ENCODE results near the gene MYBPC3.

DNA sequence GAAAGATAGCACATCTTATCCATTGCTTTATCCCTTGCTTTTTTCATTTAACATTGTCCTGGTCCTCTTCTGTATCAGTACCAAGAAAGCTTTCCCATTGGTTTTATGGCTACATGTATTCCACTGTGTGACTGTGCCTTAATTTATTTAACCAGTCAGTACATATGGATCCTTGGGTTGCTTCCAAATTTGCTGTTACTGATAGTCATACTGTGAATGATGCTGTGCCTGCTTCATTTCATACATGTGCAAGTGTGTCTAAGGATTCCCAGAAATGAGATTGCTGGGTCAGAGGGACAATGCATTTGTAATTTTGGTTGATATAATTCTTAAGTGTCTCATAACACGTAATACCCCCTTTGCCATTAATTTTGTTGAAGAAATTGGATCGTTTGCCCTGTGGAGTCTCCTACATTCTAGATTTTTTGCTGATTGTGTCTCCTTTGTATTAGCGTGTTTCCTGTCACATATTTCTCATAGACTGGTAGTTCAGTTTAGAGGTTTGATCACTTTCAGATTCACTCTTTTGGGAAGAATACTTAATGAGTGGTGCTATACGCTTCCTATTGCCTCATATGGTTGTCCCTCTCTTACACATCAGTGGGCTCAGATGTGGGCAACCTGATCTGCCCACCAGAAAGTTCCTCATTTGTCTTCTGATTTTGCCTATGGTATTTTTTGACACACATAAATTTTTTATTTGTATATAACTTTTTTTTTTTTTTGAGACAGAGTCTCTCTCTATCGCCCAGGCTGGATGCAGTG lies 35.3 kb downstream of the MYBPC3 start:
- TF ChIP-seq, protein P1, sequence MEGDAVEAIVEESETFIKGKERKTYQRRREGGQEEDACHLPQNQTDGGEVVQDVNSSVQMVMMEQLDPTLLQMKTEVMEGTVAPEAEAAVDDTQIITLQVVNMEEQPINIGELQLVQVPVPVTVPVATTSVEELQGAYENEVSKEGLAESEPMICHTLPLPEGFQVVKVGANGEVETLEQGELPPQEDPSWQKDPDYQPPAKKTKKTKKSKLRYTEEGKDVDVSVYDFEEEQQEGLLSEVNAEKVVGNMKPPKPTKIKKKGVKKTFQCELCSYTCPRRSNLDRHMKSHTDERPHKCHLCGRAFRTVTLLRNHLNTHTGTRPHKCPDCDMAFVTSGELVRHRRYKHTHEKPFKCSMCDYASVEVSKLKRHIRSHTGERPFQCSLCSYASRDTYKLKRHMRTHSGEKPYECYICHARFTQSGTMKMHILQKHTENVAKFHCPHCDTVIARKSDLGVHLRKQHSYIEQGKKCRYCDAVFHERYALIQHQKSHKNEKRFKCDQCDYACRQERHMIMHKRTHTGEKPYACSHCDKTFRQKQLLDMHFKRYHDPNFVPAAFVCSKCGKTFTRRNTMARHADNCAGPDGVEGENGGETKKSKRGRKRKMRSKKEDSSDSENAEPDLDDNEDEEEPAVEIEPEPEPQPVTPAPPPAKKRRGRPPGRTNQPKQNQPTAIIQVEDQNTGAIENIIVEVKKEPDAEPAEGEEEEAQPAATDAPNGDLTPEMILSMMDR (IDR thresholded peaks at IDR 0.05): no peak
- TF ChIP-seq POLR2A (IDR thresholded peaks at IDR 0.05): no peak

Measured in thyroid gland (tissue), 4 donors.